Activated T-helper 1 cell treated with Interleukin-2 at 50 U/mL for 16 hours (primary cell): ENCODE data around the gene GAS2L3.

Experiments used
- DNase-seq: peaks from one replicate; pipeline ENCODE4 v3.0.0-alpha.2; 2020; ENCODE audit warnings: low read depth

The GAS2L3 gene

GRCh38 chr12:100661300-100661951, 87.9 kb downstream of the GAS2L3 start:
- DNase-seq: no peak

GRCh38 chr12:100666588-100666987, 93.1 kb downstream of the GAS2L3 start:
- no peak for DNase-seq

DNA sequence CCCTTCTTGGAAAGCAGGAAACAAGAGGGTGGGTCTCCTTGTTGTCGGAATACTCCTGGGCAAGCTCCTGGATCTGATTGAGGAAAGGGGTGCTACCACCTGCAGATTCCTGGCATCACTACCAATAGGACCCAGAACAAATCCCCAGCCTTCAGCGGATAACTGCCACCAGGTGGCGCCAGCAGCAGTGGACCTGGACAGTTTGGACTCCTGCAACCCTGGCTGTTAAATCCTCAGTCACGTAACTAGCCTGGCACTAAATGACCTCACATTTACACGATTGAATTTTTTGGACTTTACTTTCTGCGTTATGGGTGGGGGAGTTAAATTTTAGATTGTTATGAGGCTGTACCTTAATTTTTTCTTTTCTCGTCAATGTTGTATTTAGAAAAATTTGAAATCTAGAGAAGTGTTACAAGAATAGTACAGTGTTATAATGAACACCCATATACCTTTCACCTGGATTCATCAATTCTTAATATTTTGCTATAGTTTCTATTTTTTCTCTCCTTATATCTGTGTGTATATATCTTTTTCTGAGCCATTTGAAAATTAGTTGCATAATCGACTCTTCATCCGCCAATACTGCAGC, 95.6 kb downstream of the GAS2L3 start:
- peak; percentile 5 for DNase-seq

DNA sequence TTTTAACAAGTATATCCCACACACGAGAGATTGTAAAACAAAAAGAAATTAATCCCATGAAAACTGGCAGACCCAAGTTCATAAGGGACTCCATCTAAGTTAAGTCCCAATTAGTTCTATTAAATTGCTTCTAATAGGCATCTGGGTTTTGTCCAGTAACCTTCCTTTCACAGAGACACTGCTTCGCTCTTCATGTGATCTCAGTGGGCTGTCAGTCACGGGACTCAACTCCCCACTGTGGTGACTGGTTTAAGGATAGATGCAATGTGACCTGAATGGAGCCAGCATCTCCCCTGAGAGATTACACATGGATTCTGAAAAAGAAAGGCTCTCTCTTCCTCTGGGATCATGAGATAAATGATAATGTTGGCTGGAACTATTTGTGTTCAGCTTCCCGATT, 96.4 kb downstream of the GAS2L3 start:
- no peak for DNase-seq

- DNase-seq: no peak
Observed at GRCh38 chr12:100671396-100672074, 98.1 kb downstream of the GAS2L3 start.

- no peak for DNase-seq
Observed at GRCh38 chr12:100672075-100672592, 98.7 kb downstream of the GAS2L3 start.

DNA sequence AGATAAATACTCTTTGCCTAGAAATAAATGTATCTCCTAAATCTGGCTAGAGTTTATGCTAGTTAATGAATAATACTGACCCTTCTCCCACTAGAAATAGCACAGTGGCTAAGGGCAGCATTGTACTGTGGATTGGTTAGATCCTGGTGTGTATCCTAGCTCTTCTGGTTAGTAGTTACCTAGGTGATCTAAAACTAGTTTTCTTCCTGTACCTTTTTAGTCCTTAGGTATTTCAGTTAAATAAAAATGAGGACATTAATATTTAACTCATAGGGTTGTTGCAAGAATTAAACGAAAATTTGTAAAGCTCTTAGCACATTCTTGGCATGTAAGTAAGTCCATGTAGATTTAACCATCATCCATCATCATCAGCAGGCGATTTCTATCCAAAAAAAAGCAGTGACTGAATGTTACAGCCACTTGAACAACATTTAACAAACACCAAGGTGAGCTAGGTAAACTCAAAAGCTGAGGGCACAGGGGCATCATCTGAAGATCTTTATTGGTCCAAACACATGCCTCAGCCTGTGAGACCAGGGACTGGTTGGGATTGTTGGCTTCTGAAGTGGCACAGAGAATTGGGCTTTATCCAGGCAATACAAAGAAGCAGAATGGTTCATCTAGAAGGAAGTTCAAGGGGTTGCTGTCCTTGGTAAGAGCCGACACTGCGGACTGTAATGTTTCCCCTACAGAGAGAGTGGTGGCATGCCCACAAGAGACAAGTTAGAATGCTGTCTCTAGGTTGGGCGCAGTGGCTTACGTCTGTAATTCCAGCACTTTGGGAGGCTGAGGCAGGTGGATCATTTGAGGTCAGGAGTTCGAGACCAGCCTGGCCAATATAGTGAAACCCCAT, 100.8 kb downstream of the GAS2L3 start:
- no peak for DNase-seq
